Measurements from ENCODE around the gene ASB18. TPM values are rescaled to one million over a fixed set of nuclear protein-coding genes. Genes with fewer than 3 reads are reported as not detected.

Gene ASB18
- total RNA-seq, 1 donor from 2014 or later: not detected

GRCh38 chr2:236241181-236242056, 22.8 kb downstream of the ASB18 start:
- intact Hi-C loops (cut with micrococcal nuclease): no loop called here

- intact Hi-C loops (cut with micrococcal nuclease): no loop called here
Observed at GRCh38 chr2:236240228-236240990, 23.8 kb downstream of the ASB18 start.

GRCh38 chr2:236239276-236240065, 24.7 kb downstream of the ASB18 start:
- intact Hi-C loops (cut with micrococcal nuclease): no loop called here

GRCh38 chr2:236238751-236239150, 25.5 kb downstream of the ASB18 start:
- intact Hi-C loops (cut with micrococcal nuclease): no loop called here

- intact Hi-C loops (cut with micrococcal nuclease): no loop called here
Observed at GRCh38 chr2:236237468-236238190, 26.6 kb downstream of the ASB18 start.

- intact Hi-C loops (cut with micrococcal nuclease): no loop called here
Observed at GRCh38 chr2:236236559-236237452, 27.4 kb downstream of the ASB18 start.

- intact Hi-C loops (cut with micrococcal nuclease): no loop called here
Observed at GRCh38 chr2:236229186-236229585, 35.0 kb downstream of the ASB18 start.

GRCh38 chr2:236223675-236224074, 40.5 kb downstream of the ASB18 start:
- intact Hi-C loops (cut with micrococcal nuclease): no loop called here

- intact Hi-C loops (cut with micrococcal nuclease): no loop called here
Observed at GRCh38 chr2:236221798-236222197, 42.4 kb downstream of the ASB18 start.

- intact Hi-C loops (cut with micrococcal nuclease): no loop called here
Observed at GRCh38 chr2:236219411-236219810, 44.8 kb downstream of the ASB18 start.

- intact Hi-C loops (cut with micrococcal nuclease): no loop called here
Observed at GRCh38 chr2:236217926-236218325, 46.3 kb downstream of the ASB18 start.

GRCh38 chr2:236216711-236217110, 47.5 kb downstream of the ASB18 start:
- intact Hi-C loops (cut with micrococcal nuclease): no loop called here

- intact Hi-C loops (cut with micrococcal nuclease): no loop called here
Observed at GRCh38 chr2:236215761-236216333, 48.4 kb downstream of the ASB18 start.

- intact Hi-C loops (cut with micrococcal nuclease): no loop called here
Observed at GRCh38 chr2:236215196-236215595, 49.0 kb downstream of the ASB18 start.

GRCh38 chr2:236214376-236214995, 49.7 kb downstream of the ASB18 start:
- intact Hi-C loops (cut with micrococcal nuclease): no loop called here

GRCh38 chr2:236211296-236211695, 52.9 kb downstream of the ASB18 start:
- intact Hi-C loops (cut with micrococcal nuclease): no loop called here

- intact Hi-C loops (cut with micrococcal nuclease): no loop called here
Observed at GRCh38 chr2:236210536-236210935, 53.7 kb downstream of the ASB18 start.

- intact Hi-C loops (cut with micrococcal nuclease): no loop called here
Observed at GRCh38 chr2:236209996-236210395, 54.2 kb downstream of the ASB18 start.

- intact Hi-C loops (cut with micrococcal nuclease): no loop called here
Observed at GRCh38 chr2:236209535-236209934, 54.7 kb downstream of the ASB18 start.

All from T-helper 1 cell treated with Interleukin-12 subunit alpha and Interleukin-12 subunit beta and Interleukin-4 antibody, amounts not matched to agents 30 ng/mL and 1 ng/mL, for 36 hours (primary cell).